HUES64 (cell line): ENCODE measurements around the gene CCL15.

ENCODE experiments used
- H3K27ac ChIP-seq: 2 replicates; pipeline ENCODE4 v1.7.0; 2013; ENCODE audit warnings: low read depth, low read length, inconsistent platforms
- H3K27me3 ChIP-seq: 2 replicates; pipeline ENCODE4 v1.6.1; 2013; ENCODE audit warnings: mild to moderate bottlenecking, low read length; ENCODE audit not compliant: insufficient read depth
- H3K36me3 ChIP-seq: 2 replicates; pipeline ENCODE4 v1.6.1; 2013; ENCODE audit warnings: mild to moderate bottlenecking, low read length; ENCODE audit not compliant: insufficient read depth
- H3K4me1 ChIP-seq: 2 replicates; pipeline ENCODE4 v1.6.1; 2013; ENCODE audit warnings: mild to moderate bottlenecking, low read length, moderate library complexity; ENCODE audit not compliant: insufficient read depth
- H3K4me3 ChIP-seq: 2 replicates; pipeline ENCODE4 v1.5.1; 2013; ENCODE audit warnings: mild to moderate bottlenecking, low read length, moderate library complexity
- H3K9ac ChIP-seq: 2 replicates; pipeline ENCODE4 v1.6.1; 2013; ENCODE audit warnings: mild to moderate bottlenecking, low read depth, low read length
- H3K9me3 ChIP-seq: 2 replicates; pipeline ENCODE4 v1.6.1; 2013; ENCODE audit warnings: low read depth, low read length; ENCODE audit not compliant: insufficient read depth
- WGBS: fragments of 150-250, 120-280 bp; methylation state at CpG from one replicate; pipeline ENCODE4 v1.1.7; 2013; ENCODE audit warnings: missing lambda C conversion rate; 5-methylcytosine and 5-hydroxymethylcytosine counted together

CCL15 gene

GRCh38 chr17:35972535-35972934, 28.8 kb downstream of the CCL15 start:
- WGBS, result 91% methylated on average over 6 of the region's 6 CpGs
- no peak overlapping the region for H3K4me3 ChIP-seq
- no peaks in the 10 kb centered on the region for H3K36me3 ChIP-seq
- H3K9me3 ChIP-seq, result no peaks in the 10 kb centered on the region
- H3K4me1 ChIP-seq, result no peaks in the 10 kb centered on the region
- H3K27ac ChIP-seq, result no peak overlapping the region
- no peaks in the 10 kb centered on the region for H3K27me3 ChIP-seq
- H3K9ac ChIP-seq, result no peak overlapping the region

GRCh38 chr17:35972066-35972465, 29.3 kb downstream of the CCL15 start:
- Histone ChIP-seq H3K27me3 (no peaks in the 10 kb centered on the region), H3K4me3 (no peak overlapping the region), H3K4me1 (no peaks in the 10 kb centered on the region), H3K9me3 (no peaks in the 10 kb centered on the region), H3K27ac (no peak overlapping the region), H3K36me3 (no peaks in the 10 kb centered on the region), H3K9ac (no peak overlapping the region)
- WGBS, result 88% methylated on average over 1 of the region's 1 CpG

- 60% methylated on average over 8 of the region's 8 CpGs for WGBS
- Histone ChIP-seq H3K36me3 (no peaks in the 10 kb centered on the region), H3K4me1 (no peaks in the 10 kb centered on the region), H3K27me3 (no peaks in the 10 kb centered on the region), H3K4me3 (no peak overlapping the region), H3K9ac (no peak overlapping the region), H3K9me3 (no peaks in the 10 kb centered on the region), H3K27ac (no peak overlapping the region)
Measured at GRCh38 chr17:35969558-35970380, 31.6 kb downstream of the CCL15 start.

- 90% methylated on average over 9 of the region's 10 CpGs for WGBS
Measured at GRCh38 chr17:35968520-35969054, 32.8 kb downstream of the CCL15 start.

GRCh38 chr17:35965272-35965671, 36.1 kb downstream of the CCL15 start:
- no peak overlapping the region for H3K9ac ChIP-seq
- no peaks in the 10 kb centered on the region for H3K36me3 ChIP-seq
- no peak overlapping the region for H3K4me3 ChIP-seq
- H3K27me3 ChIP-seq, result no peaks in the 10 kb centered on the region
- no peaks in the 10 kb centered on the region for H3K4me1 ChIP-seq
- H3K9me3 ChIP-seq, result no peaks in the 10 kb centered on the region
- WGBS, result 91% methylated on average over 7 of the region's 7 CpGs
- H3K27ac ChIP-seq, result no peak overlapping the region

More at GRCh38 chr17:35968520-35969054, 32.8 kb downstream of the CCL15 start:
- H3K4me3 ChIP-seq, result no peak overlapping the region
- no peaks in the 10 kb centered on the region for H3K9me3 ChIP-seq
- H3K27ac ChIP-seq, result no peak overlapping the region
- H3K4me1 ChIP-seq, result no peaks in the 10 kb centered on the region
- no peaks in the 10 kb centered on the region for H3K36me3 ChIP-seq
- no peaks in the 10 kb centered on the region for H3K27me3 ChIP-seq
- H3K9ac ChIP-seq, result no peak overlapping the region

- H3K36me3 ChIP-seq, result no peaks in the 10 kb centered on the region
- H3K9me3 ChIP-seq, result no peaks in the 10 kb centered on the region
- no peaks in the 10 kb centered on the region for H3K4me1 ChIP-seq
- no peak overlapping the region for H3K4me3 ChIP-seq
- no peaks in the 10 kb centered on the region for H3K27me3 ChIP-seq
- H3K27ac ChIP-seq, result no peak overlapping the region
- 87% methylated on average over 6 of the region's 6 CpGs for WGBS
- no peak overlapping the region for H3K9ac ChIP-seq
Measured at GRCh38 chr17:35963663-35964062, 37.7 kb downstream of the CCL15 start.

- Histone ChIP-seq H3K9ac (peak overlapping the region; percentile 17; the same call in 1 of the 2 replicates), H3K27me3 (no peaks in the 10 kb centered on the region), H3K4me1 (peaks cover 6% of the 10 kb centered on the region), H3K9me3 (no peaks in the 10 kb centered on the region), H3K36me3 (no peaks in the 10 kb centered on the region), H3K27ac (no peak overlapping the region), H3K4me3 (no peak overlapping the region)
- 52% methylated on average over 7 of the region's 7 CpGs for WGBS
Measured at GRCh38 chr17:35953720-35954119, 47.6 kb downstream of the CCL15 start.

GRCh38 chr17:35949401-35949800, 52.0 kb downstream of the CCL15 start:
- H3K4me1 ChIP-seq, result peaks cover 6% of the 10 kb centered on the region
- H3K27ac ChIP-seq, result no peak overlapping the region
- no peak overlapping the region for H3K4me3 ChIP-seq
- H3K27me3 ChIP-seq, result no peaks in the 10 kb centered on the region
- WGBS, result 92% methylated on average over 3 of the region's 3 CpGs
- no peaks in the 10 kb centered on the region for H3K9me3 ChIP-seq
- no peaks in the 10 kb centered on the region for H3K36me3 ChIP-seq
- H3K9ac ChIP-seq, result no peak overlapping the region

- Histone ChIP-seq H3K27me3 (no peaks in the 10 kb centered on the region), H3K4me3 (no peak overlapping the region), H3K9me3 (no peaks in the 10 kb centered on the region), H3K27ac (no peak overlapping the region), H3K9ac (no peak overlapping the region), H3K36me3 (no peaks in the 10 kb centered on the region), H3K4me1 (no peaks in the 10 kb centered on the region)
- 94% methylated on average over 7 of the region's 7 CpGs for WGBS
Measured at GRCh38 chr17:35948092-35948491, 53.3 kb downstream of the CCL15 start.
